BJ (cell line): ENCODE results near the gene MCM9. TPM values are rescaled to one million over a fixed set of nuclear protein-coding genes. Genes with fewer than 3 reads are reported as not detected.

Experiments
- CTCF ChIA-PET: fragments of 350-600 bp; formaldehyde crosslinking; extraction: SDS; loops from one replicate; lab custom pipeline; 2021; ENCODE audit warnings: antibody characterized with exemption, inconsistent platforms; lab: Yijun Ruan, JAX
- POLR2A ChIA-PET: fragments of 300-600 bp; sonication (Branson Sonifier 250); formaldehyde crosslinking; extraction: SDS; loops from one replicate; lab custom pipeline; 2021; ENCODE audit warnings: antibody characterized with exemption; lab: Charles Lee
- DNase-seq: peaks from one replicate; pipeline ENCODE4 v3.0.0-alpha.2; 2011; ENCODE audit warnings: low read depth
- H3K27me3 ChIP-seq: 2 replicates; pipeline ENCODE4 v1.6.0; 2011; ENCODE audit warnings: low read length; ENCODE audit not compliant: control insufficient read depth, insufficient read depth
- H3K36me3 ChIP-seq: 2 replicates; pipeline ENCODE4 v1.5.1; 2011; ENCODE audit warnings: low read length; ENCODE audit not compliant: control insufficient read depth, insufficient read depth
- H3K4me3 ChIP-seq: 2 replicates; pipeline ENCODE4 v1.5.1; 2011; ENCODE audit warnings: low read depth, mild to moderate bottlenecking, control low read depth, low read length
- polyA plus RNA-seq: library from polyadenylated mRNA; depleted of rRNA; stranded (reverse); fragments of >200 nt; gene quantifications from 2 replicates; pipeline ENCODE4 v1.2.3, GENCODE V29; 2011
- TF ChIP-seq, protein P1 (sequence below): IDR thresholded peaks from 2 replicates; pipeline ENCODE4 v1.5.1; 2011; ENCODE audit warnings: low read depth, mild to moderate bottlenecking, control low read depth, inconsistent platforms, low read length, moderate library complexity; ENCODE audit not compliant: insufficient read depth

Gene MCM9
- polyA plus RNA-seq, 1 experiment = 1.7 TPM

- Histone ChIP-seq H3K36me3 (no peaks in the 10 kb centered on the region), H3K4me3 (no peak overlapping the region), H3K27me3 (no peaks in the 10 kb centered on the region)
- ChIA-PET POLR2A (no interaction called here), CTCF (interaction anchor here (0.7 to 2.4 kb wide), 6 partner anchors 10 to 501 kb away, joined by 3 to 11 read pairs (median 4); no protein-coding TSS in a partner anchor)
- DNase-seq = no peak
- TF ChIP-seq, protein P1, sequence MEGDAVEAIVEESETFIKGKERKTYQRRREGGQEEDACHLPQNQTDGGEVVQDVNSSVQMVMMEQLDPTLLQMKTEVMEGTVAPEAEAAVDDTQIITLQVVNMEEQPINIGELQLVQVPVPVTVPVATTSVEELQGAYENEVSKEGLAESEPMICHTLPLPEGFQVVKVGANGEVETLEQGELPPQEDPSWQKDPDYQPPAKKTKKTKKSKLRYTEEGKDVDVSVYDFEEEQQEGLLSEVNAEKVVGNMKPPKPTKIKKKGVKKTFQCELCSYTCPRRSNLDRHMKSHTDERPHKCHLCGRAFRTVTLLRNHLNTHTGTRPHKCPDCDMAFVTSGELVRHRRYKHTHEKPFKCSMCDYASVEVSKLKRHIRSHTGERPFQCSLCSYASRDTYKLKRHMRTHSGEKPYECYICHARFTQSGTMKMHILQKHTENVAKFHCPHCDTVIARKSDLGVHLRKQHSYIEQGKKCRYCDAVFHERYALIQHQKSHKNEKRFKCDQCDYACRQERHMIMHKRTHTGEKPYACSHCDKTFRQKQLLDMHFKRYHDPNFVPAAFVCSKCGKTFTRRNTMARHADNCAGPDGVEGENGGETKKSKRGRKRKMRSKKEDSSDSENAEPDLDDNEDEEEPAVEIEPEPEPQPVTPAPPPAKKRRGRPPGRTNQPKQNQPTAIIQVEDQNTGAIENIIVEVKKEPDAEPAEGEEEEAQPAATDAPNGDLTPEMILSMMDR = no peak
These were observed 148.1 kb downstream of the MCM9 start for GRCh38 chr6:118786596-118787453.

DNA sequence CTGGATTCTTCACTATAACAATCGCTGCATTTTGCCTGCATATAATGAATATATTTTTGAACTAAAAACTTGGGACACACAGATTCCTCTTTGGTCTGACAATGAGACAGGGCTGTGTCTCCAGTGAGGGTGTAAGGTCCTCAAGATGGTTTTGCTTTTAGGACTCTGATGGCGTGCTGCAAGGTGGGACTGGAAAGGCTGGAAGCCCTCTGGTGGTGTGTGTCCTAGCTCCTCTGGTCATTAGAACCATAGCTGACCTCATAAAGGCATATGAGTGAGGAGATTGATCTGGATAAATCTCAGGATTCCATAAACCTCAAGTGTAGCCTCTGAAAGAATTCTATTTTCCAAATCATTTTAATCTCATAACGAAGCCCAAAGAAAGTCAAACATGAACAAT is 149.4 kb downstream of the MCM9 start:
- TF ChIP-seq, protein P1 = no peak
- ChIA-PET POLR2A (no interaction called here), CTCF (interaction anchor here (1.4 to 1.8 kb wide), 2 partner anchors 15 to 500 kb away, joined by 3 to 9 read pairs; no protein-coding TSS in a partner anchor)

GRCh38 chr6:118784641-118785164 is 150.3 kb downstream of the MCM9 start:
- Histone ChIP-seq H3K36me3 (no peaks in the 10 kb centered on the region), H3K4me3 (no peak overlapping the region), H3K27me3 (peaks cover 4% of the 10 kb centered on the region; the same call in 1 of the 2 replicates)
- POLR2A ChIA-PET = interaction anchor here (0.6 kb wide), 1 partner anchor 97 kb away, joined by 5 read pairs; no protein-coding TSS in a partner anchor
- no peak for DNase-seq
- TF ChIP-seq, protein P1 = no peak
- CTCF ChIA-PET = interaction anchor here (1.6 to 2.2 kb wide), 3 partner anchors 10 to 133 kb away, joined by 5 to 9 read pairs (median 7); partner anchors contain the start of gene CEP85L

More for the DNA sequence above, 149.4 kb downstream of the MCM9 start:
- Histone ChIP-seq H3K4me3 (no peak overlapping the region), H3K36me3 (no peaks in the 10 kb centered on the region), H3K27me3 (0 out of 2 replicates have a peak, but pooled peaks cover 2% of the 10 kb centered on the region)
- DNase-seq = no peak

- ChIA-PET POLR2A (interaction anchor here (0.6 kb wide), 1 partner anchor 98 kb away, joined by 5 read pairs; no protein-coding TSS in a partner anchor), CTCF (interaction anchor here (0.6 to 2.2 kb wide), 7 partner anchors 9 to 133 kb away, joined by 3 to 9 read pairs (median 5); partner anchors contain the start of gene CEP85L)
- peaks cover 5% of the 10 kb centered on the region; the same call in 1 of the 2 replicates for H3K27me3 ChIP-seq
- H3K36me3 ChIP-seq = no peaks in the 10 kb centered on the region
- no peak overlapping the region for H3K4me3 ChIP-seq
- DNase-seq = no peak
- TF ChIP-seq, protein P1 = no peak
These were observed 150.9 kb downstream of the MCM9 start for GRCh38 chr6:118783931-118784550.

DNA sequence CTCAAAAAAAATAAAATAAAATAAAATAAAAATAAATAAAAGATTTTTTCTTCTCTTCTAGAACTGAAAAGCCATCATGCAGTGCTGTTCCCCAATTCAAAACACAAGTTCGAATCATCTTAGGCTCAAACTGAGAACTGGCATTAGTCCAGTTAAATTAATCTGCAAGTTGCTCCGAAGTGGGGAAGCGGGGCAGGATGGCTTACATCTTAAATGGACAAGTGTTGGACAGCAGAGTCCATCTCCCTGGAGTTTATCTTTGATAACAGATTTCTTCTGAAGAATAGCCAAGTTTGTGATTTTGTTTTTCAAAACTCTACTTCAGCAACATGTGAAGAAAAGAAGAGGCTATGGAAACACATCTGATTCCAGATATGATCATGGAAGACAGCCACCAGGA is 152.3 kb downstream of the MCM9 start:
- ChIA-PET CTCF (interaction anchor here (1.3 to 2.2 kb wide), 2 partner anchors 13 to 112 kb away, joined by 3 to 7 read pairs; no protein-coding TSS in a partner anchor), POLR2A (no interaction called here)
- DNase-seq = no peak
- H3K4me3 ChIP-seq = no peak overlapping the region
- peaks cover 5% of the 10 kb centered on the region; the same call in 1 of the 2 replicates for H3K27me3 ChIP-seq
- TF ChIP-seq, protein P1 = no peak
- no peaks in the 10 kb centered on the region for H3K36me3 ChIP-seq
